NCI-H226 (cell line): ENCODE data around the gene MVP.

Experiments used
- DNase-seq: peaks from one replicate; pipeline ENCODE4 v3.0.0-alpha.2; 2015

MVP gene

DNA sequence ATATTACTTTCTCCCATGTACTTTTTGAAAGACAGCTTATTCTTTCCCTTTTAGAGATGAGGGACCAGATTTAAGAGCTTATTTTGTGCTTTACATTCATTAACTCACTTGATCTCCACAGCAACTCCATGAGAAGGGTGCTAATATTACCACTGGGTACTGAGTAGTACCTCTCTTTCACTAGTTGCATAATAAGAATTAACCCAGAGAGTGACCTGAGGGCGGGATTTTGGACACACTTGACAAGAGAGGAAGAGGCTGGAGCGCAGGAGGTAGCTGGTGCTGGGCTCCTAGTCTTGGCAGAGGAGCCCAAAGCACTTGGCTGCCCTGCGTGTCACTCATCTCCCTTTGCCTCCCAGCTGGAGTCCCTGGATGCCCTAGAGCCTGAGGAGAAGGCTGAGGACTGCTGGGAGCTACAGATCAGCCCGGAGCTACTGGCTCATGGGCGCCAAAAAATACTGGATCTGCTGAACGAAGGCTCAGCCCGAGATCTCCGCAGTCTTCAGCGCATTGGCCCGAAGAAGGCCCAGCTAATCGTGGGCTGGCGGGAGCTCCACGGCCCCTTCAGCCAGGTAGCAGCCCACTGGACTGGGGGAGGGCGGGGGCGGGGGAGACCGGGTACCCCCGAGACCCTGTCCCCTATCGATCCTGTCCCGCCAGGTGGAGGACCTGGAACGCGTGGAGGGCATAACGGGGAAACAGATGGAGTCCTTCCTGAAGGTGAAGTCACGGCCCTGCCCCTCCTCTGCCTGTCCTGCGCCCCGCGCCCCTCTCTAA lies 15.6 kb upstream of the MVP start:
- DNase-seq, result peak; percentile 48

DNA sequence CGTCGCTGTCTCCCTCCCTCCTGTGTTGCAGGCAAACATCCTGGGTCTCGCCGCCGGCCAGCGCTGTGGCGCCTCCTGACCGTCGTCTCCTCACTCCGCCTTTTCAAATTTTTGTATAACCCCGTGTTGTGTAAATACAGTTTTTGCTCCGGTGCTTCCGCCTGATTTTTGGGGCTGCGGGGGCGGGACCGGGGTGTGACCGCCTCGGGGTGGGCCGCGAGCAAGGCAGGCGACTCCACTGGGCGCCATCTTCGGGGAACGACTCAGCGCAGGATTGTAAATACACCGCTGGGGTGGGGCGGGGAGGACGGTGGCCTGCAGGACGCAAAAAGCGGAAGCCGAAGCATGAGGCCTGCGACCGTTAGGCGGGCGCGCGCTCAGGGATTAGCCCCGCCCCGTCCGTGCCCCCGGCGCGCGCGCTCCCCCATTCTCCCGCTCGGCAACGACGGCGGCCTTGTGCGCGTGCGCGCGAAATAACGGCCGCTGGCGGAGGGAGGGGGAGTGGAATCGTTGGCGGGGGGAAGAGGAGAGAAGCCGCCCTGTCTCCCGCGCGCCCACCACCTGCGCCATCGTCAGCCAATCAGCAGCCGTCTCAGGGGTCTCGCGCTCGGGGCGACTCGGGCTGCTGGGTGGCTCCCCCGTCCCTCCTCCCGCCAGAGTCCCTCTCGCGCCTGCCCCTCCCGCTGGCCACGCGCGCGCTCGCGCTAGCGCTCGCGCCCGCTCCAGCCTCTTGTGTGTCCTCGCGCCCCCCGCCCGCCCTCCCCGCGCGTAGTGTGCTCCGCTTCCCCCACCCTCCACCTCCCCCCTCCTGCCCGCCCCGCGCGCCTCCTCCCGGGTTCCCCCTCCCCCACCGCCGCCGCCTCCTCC lies 14.8 kb upstream of the MVP start:
- peak; percentile 93 for DNase-seq

DNA sequence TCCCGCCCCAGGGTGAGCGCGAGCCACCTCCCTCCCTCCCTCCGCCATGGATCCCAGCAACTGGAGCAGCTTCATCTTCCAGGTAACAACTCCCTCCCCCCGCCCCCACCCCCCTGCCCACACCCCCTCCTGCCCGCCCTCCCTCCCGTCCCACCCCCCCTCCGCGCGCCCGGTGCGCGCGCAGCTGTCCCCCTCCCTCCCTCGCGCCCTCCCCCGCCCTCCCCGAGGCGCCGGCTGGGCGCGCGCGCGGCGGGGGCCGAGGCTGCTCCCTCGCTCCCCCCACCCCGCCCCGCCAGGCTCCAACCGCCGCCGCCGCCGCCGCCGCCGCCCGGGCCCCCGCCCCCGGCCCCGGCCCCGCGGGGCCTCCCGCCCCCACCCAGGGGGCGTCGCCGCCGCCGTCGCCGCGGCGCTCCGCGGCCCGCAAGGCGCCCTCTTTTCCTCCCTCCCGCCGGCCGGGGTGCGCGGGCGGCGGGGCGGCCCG lies 14.1 kb upstream of the MVP start, which contains the start of gene MAZ:
Gene MAZ (plus strand): TSS at position 431 of the 481 bp plus-strand sequence. CDS start 173 bp downstream, outside the sequence.
- no peak for DNase-seq

DNA sequence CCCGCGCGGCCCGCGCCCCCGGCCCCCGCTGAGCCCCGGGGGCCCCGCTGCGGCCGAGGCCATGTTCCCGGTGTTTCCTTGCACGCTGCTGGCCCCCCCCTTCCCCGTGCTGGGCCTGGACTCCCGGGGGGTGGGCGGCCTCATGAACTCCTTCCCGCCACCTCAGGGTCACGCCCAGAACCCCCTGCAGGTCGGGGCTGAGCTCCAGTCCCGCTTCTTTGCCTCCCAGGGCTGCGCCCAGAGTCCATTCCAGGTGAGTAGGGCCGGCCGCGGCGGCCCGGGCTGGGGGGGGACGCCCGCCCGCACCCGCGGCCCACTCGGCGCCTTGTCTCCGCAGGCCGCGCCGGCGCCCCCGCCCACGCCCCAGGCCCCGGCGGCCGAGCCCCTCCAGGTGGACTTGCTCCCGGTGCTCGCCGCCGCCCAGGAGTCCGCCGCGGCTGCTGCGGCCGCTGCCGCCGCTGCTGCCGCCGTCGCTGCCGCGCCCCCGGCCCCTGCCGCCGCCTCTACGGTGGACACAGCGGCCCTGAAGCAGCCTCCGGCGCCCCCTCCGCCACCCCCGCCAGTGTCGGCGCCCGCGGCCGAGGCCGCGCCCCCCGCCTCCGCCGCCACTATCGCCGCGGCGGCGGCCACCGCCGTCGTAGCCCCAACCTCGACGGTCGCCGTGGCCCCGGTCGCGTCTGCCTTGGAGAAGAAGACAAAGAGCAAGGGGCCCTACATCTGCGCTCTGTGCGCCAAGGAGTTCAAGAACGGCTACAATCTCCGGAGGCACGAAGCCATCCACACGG lies 13.4 kb upstream of the MVP start:
- DNase-seq, result peak; percentile 68

DNA sequence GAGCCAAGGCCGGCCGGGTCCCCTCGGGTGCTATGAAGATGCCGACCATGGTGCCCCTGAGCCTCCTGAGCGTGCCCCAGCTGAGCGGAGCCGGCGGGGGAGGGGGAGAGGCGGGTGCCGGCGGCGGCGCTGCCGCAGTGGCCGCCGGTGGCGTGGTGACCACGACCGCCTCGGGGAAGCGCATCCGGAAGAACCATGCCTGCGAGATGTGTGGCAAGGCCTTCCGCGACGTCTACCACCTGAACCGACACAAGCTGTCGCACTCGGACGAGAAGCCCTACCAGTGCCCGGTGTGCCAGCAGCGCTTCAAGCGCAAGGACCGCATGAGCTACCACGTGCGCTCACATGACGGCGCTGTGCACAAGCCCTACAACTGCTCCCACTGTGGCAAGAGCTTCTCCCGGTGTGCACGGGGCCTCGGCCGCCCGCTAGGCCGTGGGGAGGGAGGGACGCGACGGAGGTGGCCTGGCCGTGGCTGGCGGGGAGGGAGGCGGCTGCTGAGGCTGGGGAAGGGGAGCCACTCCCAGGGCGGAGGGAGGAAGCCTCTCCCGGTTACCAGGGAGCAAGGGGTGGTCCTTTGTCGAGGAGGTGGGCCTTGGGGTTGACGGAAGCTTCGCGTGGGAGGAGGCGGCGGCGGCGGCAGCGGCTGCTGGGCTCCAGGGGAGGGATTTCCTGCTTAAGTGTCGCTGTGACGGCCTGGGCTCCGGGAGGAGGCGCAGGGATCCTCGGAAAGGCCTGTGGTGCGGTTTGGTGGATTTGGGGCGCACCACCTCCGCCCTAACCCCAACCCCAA lies 12.6 kb upstream of the MVP start:
- DNase-seq, result peak; percentile 80

DNA sequence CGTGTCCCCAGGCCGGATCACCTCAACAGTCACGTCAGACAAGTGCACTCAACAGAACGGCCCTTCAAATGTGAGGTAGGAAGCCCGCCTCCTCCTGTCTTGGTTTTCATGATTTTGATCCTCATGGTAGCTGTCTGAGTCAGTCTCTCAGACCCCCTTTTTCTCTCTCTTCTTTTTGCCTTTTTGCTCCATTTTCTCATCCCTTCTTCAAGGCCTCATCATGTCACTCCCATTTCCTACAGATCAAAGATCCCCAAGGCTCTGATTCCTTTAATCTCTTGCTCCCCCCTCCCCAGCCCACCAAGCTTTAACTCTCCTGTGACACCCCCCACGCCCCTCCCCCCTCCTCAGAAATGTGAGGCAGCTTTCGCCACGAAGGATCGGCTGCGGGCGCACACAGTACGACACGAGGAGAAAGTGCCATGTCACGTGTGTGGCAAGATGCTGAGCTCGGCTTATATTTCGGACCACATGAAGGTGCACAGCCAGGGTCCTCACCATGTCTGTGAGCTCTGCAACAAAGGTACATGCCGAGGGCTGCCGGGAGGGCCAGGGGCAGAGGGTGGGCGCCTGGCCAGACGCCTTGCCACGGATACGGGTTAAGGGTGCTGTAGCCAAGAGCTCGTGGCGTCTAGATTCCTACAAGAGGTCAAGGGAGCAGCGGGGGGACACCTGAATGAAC lies 11.9 kb upstream of the MVP start:
- DNase-seq, result no peak

DNA sequence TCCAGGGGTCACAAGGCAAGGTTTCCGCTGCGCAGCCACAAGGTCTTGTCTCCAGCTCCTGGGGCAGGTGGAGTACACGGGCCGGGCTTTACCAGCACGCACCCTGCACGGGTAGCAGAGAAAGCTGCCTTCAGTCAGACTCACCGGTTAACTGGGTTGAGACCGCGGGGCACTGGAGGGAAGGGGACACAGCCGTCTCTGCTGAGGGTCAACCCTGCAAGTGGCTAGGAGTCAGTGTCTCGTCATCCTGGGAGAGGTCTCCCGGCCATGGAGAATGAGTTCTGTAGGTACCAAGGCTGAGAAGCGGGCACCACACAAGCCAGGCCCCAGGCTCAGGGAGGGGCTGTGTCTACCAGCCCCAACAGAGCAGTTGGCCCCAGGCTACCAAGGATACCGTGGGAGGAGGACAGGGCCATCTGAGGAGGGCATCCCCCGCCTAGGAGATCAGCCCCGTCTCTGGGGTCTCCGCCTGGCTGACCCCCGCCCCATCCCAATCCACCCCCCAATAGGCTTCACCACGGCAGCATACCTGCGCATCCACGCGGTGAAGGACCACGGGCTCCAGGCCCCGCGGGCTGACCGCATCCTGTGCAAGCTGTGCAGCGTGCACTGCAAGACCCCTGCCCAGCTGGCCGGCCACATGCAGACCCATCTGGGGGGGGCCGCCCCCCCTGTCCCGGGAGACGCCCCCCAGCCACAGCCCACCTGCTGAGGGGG lies 11.1 kb upstream of the MVP start:
- no peak for DNase-seq

DNA sequence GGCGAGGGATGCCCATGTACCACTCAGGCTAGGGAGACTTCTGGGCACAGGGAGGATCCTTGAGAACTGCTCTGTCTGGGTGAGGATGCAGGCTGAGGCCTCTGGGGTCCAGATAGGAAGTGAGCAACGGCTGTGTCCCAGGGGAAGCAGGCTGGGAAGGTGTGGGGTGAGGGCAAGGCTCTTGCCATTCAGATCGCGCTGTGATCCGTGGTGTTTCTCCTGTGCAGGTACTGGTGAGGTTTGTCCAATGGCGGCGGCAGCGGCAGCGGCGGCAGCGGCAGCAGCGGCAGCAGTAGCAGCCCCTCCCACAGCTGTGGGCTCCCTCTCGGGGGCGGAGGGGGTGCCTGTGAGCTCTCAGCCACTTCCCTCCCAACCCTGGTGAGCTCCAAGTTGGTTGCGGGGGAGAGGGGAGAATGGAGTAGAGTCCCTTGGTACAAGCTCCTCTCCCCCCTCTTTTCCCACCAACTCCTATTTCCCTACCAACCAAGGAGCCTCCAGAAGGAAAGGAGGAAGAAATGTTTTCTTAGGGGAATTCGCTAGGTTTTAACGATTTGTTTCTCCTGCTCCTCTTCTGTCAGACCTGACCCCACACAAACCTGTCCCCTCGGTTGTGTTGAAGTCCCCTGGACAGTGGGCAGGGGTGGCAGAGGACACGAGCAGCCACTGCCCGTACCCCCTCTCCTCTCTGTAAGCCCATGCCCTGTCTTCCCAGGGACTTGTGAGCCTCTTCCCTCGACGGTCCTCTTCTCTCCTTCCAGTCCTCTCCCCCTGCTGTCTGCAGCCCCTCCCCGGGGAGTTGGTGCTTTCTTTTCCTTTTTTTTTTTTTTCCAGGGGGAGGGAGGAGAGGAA lies 10.2 kb upstream of the MVP start:
- DNase-seq, result no peak

DNA sequence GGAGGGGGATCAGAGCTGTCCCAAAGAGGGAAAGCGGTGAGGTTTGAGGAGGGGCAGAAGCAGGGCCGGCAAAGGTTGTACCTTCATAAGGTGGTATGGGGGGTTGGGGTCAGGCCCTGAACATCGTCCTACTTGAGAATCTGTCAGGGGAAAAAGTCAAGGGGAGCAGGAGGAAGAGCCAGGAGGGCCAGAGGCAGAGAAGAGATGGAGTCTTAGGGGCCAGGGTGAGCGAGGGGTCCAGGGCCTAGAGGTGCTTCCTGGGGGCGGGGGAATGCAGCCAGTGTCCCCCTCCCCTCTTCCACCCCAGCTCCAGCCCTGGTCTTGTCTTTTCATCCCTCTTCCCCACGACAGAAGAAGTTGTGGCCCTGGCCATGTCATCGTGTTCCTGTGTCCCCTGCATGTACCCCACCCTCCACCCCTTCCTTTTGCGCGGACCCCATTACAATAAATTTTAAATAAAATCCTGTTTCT lies 9.5 kb upstream of the MVP start:
- no peak for DNase-seq

DNA sequence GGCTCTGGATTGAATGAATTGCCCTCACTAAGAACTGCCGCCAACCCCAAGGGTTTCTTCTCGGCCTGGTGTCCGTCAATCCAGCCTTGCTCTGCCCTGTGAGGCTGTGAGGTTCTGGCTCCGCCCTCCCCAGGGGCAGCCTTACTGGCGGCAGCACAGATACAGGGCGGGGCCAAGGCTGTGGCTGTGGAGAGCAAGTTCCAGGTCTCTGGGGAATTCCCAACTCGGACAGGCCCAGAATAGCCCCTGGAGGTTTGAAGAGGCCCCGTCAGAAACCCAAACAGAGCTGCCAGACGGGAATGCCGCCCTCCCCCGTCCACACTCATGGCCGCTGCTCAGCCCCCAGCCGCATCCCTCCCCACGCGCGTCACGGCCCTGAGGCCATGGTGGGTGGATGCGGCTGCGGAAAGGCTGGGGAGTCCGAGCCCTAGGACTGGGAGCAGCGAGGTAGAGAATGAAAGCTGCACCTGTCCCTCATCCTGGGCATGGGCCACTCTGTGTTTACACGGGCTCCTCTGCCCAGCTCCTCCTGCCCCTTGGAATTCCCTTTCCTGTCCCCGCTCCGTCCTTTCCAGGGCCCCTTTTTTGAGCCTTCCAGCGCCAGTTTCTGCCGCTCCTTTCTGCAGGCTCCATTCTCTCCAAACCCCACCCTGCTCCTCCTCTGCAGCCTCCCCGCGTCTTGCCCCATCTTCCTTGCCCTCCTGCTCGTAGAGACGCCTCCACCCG lies 8.9 kb upstream of the MVP start:
- DNase-seq, result peak; percentile 97

DNA sequence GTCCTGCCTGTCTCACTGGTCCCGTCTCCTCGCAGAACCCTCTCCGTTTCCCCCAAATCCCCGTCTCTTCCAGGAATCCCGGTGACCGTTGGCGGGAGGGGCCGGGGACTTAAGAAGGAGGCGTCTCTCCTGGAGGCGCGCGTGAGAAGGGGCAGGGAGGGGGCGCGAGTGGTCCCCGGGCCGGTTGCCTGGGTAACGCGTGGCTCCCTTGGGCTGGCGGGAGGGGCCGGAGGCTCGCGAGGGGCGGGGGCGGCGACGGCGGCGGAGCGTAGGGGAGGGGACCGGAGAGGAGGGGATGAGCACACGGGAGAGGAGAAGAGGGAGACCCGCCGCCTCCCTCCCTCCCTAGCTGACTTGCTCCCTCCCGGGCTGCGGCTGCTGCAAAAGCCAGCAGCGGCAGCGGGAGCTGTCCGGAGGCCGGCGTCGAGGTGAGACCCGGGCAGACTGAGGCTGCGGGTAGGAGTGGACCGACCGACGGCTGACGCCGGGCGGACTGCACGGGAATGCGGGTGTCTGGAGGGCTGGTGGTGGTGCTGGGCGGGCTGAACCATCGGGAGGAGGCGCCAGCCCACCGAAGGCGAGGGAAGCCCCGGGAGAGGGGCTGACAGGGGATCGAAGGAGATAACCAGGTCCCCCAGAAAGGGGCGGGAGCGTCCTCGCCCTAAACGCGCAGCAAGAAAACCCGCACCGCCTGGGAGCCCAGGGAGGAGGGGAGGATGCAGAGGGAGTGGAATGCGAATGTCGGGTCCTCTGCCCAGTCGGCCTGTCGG lies 8.2 kb upstream of the MVP start, which contains the start of gene PRRT2:
Gene PRRT2 (plus strand): TSS at position 298 of the 770 bp plus-strand sequence. CDS start 862 bp downstream, outside the sequence.
- DNase-seq, result no peak

DNA sequence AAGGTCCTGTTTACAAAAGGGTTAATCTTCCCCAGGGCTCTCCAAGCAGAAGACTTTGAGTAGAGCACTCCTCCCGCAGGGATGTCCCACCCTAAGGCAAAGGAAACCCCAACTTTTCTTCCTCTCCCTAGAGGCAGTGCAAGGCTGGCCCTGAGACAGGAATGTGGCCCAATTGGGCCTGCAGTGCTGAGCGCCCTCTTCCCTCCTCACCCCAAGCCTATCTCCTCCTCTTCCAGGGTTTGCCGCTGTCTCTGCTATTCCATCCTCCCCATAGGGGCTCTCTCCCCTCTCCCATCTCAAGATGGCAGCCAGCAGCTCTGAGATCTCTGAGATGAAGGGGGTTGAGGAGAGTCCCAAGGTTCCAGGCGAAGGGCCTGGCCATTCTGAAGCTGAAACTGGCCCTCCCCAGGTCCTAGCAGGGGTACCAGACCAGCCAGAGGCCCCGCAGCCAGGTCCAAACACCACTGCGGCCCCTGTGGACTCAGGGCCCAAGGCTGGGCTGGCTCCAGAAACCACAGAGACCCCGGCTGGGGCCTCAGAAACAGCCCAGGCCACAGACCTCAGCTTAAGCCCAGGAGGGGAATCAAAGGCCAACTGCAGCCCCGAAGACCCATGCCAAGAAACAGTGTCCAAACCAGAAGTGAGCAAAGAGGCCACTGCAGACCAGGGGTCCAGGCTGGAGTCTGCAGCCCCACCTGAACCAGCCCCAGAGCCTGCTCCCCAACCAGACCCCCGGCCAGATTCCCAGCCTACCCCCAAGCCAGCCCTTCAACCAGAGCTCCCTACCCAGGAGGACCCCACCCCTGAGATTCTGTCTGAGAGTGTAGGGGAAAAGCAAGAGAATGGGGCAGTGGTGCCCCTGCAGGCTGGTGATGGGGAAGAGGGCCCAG lies 7.3 kb upstream of the MVP start:
- DNase-seq, result no peak

DNA sequence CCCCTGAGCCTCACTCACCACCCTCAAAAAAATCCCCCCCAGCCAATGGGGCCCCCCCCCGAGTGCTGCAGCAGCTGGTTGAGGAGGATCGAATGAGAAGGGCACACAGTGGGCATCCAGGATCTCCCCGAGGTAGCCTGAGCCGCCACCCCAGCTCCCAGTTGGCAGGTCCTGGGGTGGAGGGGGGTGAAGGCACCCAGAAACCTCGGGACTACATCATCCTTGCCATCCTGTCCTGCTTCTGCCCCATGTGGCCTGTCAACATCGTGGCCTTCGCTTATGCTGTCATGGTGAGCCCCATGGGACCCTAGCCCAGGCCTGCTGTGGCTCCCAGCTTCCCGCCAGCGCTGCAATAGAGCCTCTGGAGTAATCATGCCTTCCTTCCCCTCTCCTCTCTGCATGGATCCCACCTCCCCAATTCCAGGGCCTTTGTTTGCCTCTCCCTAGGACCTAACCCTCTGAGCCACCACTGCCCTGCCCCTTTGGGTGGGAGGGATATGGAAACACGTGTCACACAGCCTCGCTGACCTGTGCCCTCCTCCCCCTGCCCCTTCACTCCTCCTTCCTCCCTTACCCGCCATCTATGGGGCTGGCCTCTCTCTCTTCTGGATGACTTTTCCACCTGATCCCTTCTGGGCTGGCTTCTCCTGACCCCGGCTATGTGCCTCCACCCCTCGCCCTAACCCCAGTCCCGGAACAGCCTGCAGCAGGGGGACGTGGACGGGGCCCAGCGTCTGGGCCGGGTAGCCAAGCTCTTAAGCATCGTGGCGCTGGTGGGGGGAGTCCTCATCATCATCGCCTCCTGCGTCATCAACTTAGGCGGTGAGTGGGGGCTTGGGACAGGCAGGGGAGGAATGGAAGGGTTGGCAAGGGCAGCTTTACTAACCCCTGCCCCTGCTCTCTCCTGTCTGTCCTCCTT lies 6.4 kb upstream of the MVP start:
- no peak for DNase-seq

DNA sequence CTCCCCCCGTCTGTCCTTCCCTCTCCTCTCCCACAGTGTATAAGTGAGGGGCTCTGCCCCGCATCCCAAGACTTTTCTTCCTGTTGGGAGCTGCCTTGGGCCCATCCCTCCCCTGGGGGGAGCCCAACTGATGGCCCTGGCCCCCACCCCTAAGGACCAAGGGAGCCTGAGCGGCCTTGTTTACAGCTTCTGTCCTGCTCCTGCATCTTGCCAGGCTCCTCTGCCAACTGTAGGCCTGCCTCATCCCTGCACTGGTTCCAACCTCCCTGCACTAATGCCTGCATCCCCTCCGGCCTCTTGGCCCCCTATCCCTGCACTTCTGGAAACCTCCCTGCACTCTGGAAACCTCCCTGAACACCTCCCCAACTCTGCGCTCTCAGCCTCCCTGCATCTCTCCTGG lies 5.7 kb upstream of the MVP start:
- no peak for DNase-seq

DNA sequence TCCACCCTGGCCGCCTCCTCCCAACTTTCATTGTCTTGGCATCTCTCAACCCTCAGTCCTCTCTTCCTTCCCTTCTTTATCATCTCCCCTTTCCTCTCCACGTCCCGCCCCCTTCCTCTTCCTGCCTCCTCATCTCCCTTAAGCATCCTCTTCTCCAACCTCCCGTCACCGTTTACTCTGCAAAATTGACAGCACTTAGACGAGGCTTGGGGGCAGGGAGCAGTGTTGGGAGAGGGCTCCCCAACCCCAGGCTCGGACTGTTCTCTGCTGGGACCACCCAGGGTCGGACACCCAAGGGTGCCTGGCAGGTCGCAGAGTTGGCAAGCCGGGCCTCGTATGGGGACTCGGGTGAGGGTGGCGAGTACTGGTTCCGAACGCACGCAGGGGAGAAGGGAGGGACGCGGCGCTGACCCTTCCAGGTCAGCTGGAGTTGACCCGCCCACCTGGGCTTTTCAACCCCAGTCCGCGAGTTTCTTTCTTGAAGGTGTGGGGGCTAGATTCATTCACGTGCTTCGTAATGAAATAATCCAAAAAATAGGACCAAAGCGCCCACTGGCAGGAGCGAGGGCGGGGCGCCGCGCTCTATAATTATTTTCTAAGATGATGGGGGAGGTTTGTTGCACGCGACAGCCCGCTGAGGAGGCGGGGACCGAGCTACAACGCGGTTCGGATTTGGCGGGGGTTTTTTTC lies 5.1 kb upstream of the MVP start:
- no peak for DNase-seq
